HG03432 (cell line): ENCODE results near the gene ODC1.
"Not testable (repeated sequence)": the region's sequence is repeated elsewhere in the genome, so short reads cannot be mapped to it uniquely, and the experiment has no call there.

Source experiments
- ATAC-seq: cut with Tn5 transposase; IDR thresholded peaks from one replicate; pipeline ENCODE4 v1.9.1; 2021; ENCODE audit warnings: mild to moderate bottlenecking, moderate library complexity; ENCODE audit not compliant: unreplicated experiment

ODC1 gene

DNA sequence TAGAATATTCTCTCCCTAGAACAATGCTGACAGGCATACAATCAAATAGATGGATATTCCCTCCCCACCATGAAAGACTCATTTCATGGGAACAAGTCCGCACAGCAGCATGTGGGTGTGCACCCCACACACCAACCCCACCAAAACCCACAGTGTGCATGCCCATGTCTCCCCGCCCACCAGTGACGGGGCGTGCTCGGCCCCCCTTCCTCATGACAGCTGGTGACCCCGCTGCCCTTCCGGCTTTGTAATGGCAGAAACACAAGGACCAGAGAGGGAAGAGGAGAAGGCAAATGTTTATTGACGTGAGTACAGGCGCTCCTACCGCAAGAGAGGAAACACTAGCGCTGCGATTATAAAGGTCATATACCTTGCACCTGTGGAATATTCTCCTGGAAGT lies 30.8 kb upstream of the ODC1 start:
- ATAC-seq, result no peak

- ATAC-seq, result no peak
Observed at GRCh38 chr2:10478298-10478625, 30.1 kb upstream of the ODC1 start.

DNA sequence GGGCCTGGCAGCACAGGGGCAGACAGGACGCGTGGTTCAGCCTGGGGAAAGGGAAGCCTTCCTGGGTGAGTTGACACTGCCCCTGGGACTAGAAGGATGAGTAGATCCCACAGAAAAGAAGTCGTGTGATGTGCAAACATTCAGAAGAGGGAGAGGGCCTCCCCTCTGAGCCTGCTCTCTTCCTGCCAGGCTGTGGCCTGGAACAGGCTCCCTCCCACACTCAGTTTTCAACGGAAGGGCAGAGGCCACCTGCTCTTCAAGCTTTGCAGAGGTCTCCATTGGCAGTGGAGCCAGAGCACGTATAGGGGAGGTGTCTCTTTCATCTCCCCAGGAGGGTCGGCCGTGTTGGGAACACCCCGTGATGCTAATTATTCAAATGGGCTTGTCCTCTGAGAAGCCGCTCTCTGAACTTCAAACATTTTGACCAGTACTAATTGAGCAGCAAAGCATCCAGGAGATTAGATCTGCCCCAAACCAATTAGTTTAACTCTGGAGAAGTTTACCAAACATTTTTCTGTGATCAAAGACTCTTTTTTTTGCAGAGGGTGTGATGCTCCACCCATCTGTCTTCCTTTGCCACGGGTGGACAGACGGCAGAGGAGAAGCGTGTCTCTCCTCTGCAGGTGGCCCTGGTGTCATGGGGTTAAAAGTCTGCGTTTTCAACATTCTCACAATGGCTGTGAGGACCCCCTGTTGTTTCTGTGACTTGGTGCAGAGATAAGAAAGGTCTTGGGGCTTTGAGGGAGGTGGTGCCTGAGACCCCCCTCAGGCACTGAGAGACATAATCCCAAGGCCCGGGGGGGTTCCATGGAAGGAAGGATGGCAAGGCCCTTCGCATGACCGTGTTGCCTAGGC lies 29.5 kb upstream of the ODC1 start:
- ATAC-seq, result no peak

DNA sequence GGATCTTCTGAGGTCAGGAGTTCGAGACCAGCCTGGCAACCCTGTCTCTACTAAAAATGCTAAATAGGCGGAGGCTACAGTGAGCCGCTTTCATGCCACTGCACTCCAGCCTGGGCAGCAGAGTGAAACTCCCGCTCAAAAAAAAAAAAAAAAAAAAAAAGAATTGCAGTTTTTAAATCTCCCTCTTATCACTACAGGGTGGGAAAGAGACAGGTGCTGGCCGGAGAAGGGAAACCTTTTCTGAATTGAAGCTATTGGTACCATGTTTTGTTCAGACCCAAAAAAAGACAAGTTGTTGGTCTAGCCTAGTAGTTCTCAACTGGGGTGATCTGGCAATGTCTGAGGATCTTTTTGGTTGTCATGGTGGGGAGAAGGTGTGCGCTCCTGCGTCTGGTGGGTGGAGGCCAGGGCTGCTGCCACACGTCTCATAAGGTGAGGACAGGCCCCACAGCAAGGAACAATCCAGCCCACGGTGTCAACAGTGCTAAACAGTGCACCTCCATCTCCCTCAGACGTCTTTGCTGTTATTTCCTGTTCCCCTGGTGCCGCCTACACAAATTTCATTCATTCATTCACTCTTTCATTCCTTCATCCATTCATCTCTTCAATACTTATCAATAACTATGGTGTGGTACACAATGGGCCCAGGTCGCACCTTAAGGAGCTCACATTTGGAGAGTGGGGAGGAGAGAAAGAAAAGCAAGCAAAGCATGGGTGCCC lies 28.8 kb upstream of the ODC1 start:
- ATAC-seq, result no peak

DNA sequence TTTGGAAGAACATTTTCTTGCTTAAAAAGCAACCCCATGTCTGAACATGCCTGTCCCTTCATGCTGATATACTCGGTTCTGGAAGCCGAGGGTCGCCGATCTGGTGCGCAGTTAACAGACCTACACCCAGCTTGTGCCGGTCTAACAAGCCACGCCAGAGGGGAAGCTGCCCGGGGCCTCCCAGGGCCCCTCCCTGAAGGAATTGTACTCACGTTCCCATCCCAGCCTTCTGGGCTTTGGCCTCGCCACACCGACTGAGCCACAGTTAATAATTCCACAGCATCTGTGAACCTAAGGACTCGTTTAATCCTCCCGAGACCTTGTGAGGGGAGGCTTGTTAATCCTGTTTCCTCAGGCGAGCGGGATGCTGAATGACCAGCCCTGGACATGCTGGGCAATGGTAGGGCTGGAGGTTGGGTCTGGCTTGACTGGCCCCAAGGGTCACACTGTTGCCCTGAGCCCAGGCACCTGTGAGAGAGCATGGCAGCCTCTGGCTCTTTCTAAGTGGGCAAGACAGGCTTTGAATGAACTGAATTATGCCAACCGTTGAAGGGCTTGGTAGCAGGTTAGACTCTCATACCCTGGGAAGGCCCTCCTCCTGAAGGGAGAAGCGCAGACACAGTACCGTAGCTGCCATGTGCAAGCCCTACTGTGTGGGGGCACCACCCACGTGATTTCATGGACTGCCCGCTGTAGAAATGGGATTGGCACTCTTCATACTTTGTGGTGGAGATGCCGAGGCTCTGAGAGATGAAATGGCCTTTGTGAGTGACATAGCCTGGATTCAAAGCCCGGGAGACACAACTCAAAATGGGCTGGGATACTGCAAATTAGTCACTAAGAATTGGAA lies 27.9 kb upstream of the ODC1 start:
- ATAC-seq, result no peak

GRCh38 chr2:10475221-10475722 lies 27.1 kb upstream of the ODC1 start:
- ATAC-seq, result no peak

DNA sequence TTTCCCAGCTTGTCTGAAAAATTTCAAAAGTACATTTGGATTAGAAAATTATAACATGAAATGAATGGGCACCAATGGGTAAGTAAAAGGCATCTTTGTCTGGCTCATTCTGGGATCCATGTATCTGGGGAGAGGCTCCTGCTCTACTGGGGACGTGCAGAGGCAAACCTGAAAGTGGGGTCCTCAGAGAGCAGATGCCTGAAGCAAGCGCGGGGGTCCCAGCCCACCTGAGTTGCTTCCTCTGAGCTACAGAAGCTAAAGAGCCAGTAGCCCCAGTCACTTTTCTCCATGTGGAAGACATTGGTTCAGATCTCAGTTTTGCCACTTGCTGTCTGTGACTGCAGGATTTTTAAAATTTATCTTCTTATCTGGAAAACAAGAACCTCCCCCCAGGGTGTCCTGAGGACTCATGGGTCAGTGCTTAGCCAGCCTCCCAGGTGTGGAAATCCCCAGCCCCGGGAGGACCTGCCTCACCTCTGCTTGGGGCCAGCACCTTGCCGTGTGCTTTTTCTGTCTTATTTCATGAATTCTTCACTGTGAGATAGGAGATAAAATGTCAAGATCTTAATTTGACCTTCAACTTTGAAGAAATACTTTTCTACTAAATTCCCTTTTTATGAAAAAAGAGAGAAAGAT lies 25.1 kb upstream of the ODC1 start:
- ATAC-seq, result no peak

DNA sequence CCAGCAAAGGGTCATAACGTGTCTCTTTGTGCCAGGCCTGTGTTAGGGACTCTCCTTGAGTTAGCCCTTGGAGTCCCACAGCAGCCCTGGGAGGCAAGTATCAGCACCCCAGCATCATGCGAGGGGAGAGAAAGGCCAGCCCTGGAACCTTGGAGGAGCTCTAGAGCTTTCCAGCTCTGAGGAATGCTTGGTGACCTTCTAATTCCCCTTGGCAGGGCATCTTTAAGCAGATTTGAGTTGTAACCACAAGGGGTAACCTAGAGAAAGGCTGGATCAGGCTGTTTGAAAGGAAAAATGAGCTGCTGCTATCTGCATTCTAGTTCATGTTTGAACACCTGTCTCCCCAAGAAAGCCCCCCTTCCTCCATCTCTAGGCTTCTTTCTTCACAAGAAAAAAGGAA lies 23.8 kb upstream of the ODC1 start:
- ATAC-seq, result no peak

- no peak for ATAC-seq
Observed at GRCh38 chr2:10471046-10471571, 23.0 kb upstream of the ODC1 start.

- ATAC-seq, result no peak
Observed at GRCh38 chr2:10469955-10470608, 22.0 kb upstream of the ODC1 start.

DNA sequence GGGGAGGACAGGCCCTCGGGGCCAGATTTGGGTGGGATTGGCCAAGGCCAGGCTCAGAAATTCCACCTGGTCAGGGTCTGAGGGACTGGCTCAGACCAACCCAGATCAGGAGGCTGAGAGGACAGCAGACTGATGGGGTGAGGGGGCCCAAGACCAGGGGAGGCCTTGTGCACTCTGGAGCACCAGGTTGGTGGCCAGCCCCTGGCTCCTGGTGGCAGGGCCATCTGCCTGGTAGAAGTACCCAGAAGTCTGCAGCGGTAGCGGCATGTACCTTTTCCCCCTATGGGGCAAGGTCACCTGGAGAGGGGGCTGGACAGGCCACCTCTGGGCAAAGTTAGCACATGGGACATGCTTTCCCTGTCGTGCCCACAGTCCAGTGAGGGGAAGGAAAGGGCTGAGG lies 21.2 kb upstream of the ODC1 start:
- ATAC-seq, result no peak

- ATAC-seq, result no peak
Observed at GRCh38 chr2:10467401-10467800, 19.3 kb upstream of the ODC1 start.

- ATAC-seq, result no peak
Observed at GRCh38 chr2:10466801-10467200, 18.7 kb upstream of the ODC1 start.

- ATAC-seq, result no peak
Observed at GRCh38 chr2:10465910-10466309, 17.8 kb upstream of the ODC1 start.

DNA sequence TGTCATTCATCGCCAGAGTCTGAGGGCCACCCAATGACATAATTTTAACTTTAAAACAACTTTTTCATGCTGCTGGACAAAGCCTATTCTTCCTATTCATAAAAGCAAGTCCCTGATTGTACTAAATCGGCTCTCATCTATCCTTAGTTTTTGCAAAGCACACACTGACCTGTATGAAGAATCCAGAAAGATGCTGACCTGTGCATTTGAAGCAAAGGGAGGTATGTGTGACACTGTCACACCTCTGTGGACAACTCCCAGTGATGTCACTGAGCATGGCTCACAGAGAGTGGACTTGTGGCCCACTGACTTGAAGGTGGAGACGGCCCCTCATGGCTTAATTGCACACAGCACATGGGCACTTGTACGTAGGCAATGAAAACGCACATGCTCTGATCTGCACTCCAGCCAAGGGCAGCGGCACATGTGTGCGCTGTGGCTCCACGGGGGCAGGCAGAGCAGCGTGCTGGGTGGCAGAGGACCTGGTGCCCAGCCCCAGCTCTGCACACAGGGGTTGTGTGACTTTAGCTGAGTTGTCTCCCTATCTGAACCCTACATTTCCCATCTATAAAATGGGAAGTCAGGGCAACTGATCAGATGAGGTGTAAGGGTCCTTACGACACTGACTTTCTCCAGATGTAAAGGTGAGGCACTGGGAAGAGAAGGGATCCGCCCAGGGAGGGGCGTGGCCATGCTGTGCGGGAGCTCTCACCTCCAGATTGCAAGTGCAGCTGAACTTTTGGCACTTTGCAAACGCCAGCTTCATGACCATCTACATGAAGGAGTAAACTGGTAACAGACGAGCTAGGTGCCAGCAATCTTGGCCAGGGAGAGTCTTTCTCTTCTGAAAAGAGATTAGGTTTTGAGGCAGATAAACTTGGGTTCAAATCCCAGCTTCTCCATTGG lies 14.3 kb upstream of the ODC1 start:
- no peak for ATAC-seq

GRCh38 chr2:10460366-10460796 lies 12.3 kb upstream of the ODC1 start:
- no peak for ATAC-seq

DNA sequence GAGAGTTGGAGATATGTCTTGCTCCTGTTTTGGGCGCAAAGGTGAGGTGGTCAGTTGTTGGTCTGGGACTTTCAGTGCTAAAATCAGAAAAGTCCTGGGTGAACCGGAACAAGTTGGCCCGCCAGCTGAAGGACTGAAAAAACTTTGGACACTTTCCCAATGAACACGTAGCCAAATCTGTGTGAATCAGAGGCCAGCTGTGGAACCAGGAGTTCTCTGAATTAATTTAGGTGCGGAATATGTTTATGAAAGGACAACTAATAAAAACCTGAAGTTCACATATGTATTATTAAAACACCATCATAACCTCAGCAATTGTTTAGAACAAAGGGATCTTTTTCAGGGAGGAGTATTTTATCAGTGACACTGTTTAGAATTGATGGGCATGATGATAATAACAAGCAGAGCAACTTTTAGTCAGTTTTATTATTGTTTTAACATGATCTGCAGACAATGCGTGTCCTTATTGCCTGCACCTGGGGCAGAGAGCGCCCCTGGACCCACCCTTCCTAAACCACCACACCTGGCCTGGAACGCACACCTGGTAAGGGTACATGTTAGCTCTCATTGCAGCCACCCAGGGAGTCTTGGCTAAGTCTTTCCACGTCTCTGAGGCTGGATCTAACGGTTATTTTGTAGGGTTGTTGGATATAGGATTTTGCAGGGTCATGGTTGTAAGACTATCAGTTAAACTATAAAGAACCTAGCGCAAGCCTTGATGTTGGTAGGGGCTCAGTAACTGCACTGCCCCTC lies 9.9 kb upstream of the ODC1 start:
- ATAC-seq, result no peak

DNA sequence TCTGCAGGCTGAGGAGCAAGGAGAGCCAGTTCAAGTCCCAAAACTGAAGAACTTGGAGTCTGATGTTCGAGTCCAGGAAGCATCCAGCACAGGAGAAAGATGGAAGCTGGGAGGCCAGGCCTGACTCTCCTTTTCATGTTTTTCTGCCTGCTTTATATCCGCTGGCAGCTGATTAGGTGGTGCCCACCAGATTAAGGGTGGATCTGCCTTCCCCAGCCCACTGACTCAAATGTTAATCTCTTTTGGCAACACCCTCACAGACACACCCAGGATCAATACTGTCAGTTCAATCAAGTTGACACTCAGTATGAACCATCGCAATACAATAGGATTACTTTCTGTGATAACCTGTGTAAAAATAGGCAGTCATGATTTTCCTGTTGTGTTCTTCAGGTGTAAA lies 9.1 kb upstream of the ODC1 start:
- not testable (repeated sequence) for ATAC-seq
